ENCODE measurements around the gene SBNO2. TPM values are rescaled to one million over a fixed set of nuclear protein-coding genes. Genes with fewer than 3 reads are reported as not detected.

SBNO2 gene
- total RNA-seq, 1 donor from 2014 or later: 120 TPM

- no peak for DNase-seq (ENCODE audit: low spot score in 2 of 2)
- TF ChIP-seq CTCF (IDR thresholded peaks at IDR 0.05): no peak
Measured at GRCh38 chr19:1182068-1182467, 8.0 kb upstream of the SBNO2 start.

DNA sequence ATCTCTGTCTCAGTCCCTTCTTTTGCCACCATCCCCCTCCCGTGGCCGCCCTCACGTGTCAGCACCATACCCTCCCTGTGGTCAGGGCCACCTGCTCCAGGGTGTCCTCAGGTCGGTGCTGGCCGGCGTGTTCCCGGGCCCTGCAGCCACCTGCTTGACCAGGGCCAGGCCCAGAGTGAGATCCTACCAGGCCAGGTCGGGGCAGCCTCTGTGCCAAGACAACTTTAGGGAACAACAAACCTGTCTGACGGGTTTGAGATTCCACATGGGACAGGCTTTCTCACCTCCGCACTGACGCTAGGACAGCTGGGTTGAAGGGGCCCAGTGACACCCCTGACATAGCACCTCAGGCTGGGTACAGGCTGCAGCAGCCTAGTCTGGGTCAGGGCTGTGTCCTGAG lies 7.5 kb upstream of the SBNO2 start:
- Histone ChIP-seq H3K4me1 (peaks cover 0 to 10% of the 10 kb centered on the region in 2 donors), H3K27ac (no peak overlapping the region), H3K27me3 (no peaks in the 10 kb centered on the region), H3K36me3 (no peaks in the 10 kb centered on the region), H3K9me3 (no peaks in the 10 kb centered on the region), H3K4me3 (no peak overlapping the region)
- DNase-seq (ENCODE audit: low spot score in 2 of 2): no peak
- intact Hi-C loops (cut with DNase I): no loop called here
- TF ChIP-seq CTCF (IDR thresholded peaks at IDR 0.05): no peak

More at GRCh38 chr19:1182068-1182467, 8.0 kb upstream of the SBNO2 start:
- Histone ChIP-seq H3K4me3 (no peak overlapping the region), H3K27me3 (no peaks in the 10 kb centered on the region), H3K36me3 (no peaks in the 10 kb centered on the region), H3K27ac (no peak overlapping the region), H3K4me1 (peaks cover 0 to 10% of the 10 kb centered on the region in 2 donors), H3K9me3 (no peaks in the 10 kb centered on the region)
- intact Hi-C loops (cut with DNase I): no loop called here

GRCh38 chr19:1177322-1178114 lies 3.5 kb upstream of the SBNO2 start:
- Histone ChIP-seq H3K27ac (peak overlapping the region; percentile 18 to 65), H3K36me3 (no peaks in the 10 kb centered on the region), H3K27me3 (no peaks in the 10 kb centered on the region), H3K9me3 (no peaks in the 10 kb centered on the region), H3K4me3 (no peak overlapping the region), H3K4me1 (peaks cover 0 to 10% of the 10 kb centered on the region in 2 donors)
- intact Hi-C loops (cut with DNase I): no loop called here
- TF ChIP-seq CTCF (IDR thresholded peaks at IDR 0.05): no peak
- peak in 1 of 2 donors; percentile 85 for DNase-seq (ENCODE audit: low spot score in 2 of 2)

- TF ChIP-seq CTCF (IDR thresholded peaks at IDR 0.05): no peak
- H3K4me3 ChIP-seq: peak overlapping the region; percentile 87 to 93
- intact Hi-C loops (cut with DNase I): loop anchor here (2.0 kb wide), 2 partner anchors 41 to 65 kb away; partner anchors contain the start of gene CBARP
- no peaks in the 10 kb centered on the region for H3K27me3 ChIP-seq
- H3K27ac ChIP-seq: peak overlapping the region; percentile 93 to 94
- peaks cover 0 to 15% of the 10 kb centered on the region in 2 donors for H3K4me1 ChIP-seq
- no peak for DNase-seq (ENCODE audit: low spot score in 2 of 2)
- H3K36me3 ChIP-seq: peaks cover 0 to under 1% of the 10 kb centered on the region in 2 donors
- no peaks in the 10 kb centered on the region for H3K9me3 ChIP-seq
Measured at GRCh38 chr19:1173159-1173844, 766 bp downstream of the SBNO2 start.

DNA sequence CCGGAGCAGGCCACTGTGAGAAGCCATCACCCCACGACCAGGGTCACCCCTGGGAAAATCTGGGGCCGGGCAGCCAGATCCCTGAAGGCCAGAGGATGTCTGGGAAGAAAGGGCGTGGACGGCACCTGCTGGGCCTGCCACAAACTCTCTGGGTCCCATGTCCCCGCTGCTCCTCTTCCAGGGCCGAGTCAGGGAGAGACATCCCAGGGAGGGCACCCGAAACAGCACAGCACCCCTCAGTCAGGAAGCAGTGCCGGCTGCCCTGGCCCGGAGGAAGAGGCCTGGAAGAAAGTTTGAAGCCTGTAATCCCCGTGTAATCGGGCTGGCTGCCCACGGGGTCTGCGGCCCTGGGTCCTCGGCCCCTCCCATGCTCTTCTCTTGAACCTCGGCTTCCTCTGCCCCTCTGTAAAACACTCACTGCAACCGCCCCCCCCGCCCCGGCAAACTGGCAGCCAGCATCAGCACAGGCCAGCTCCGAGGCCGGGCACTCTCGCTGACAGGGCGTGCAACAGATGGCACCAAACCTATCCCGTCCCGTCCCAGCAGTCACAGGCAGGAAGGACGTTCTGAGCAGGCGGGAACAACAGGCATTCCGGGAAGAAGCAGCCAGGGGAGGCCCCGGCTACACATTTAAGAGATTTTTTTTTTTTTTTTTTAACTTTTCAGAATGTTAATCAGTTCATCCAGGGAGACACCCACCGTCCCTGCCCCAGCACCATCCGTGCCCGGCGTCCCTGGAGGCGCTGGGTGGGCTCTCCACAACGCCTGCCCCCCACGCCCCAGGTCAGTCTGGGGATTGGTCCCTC lies 1.5 kb downstream of the SBNO2 start:
- Histone ChIP-seq H3K4me1 (peaks cover 0 to 12% of the 10 kb centered on the region in 2 donors), H3K27me3 (no peaks in the 10 kb centered on the region), H3K4me3 (peak overlapping the region; percentile 87 to 93), H3K27ac (peak overlapping the region; percentile 93 to 94), H3K36me3 (peaks cover 0 to 8% of the 10 kb centered on the region in 2 donors), H3K9me3 (no peaks in the 10 kb centered on the region)
- peak in 1 of 2 donors; percentile 87 for DNase-seq (ENCODE audit: low spot score in 2 of 2)
- intact Hi-C loops (cut with DNase I): loop anchor here (1.0 to 2.0 kb wide), 3 partner anchors 17 to 66 kb away; partner anchors contain the start of gene CBARP
- no peak for TF ChIP-seq CTCF (IDR thresholded peaks at IDR 0.05)
